Bronchial epithelial cell (primary cell): ENCODE measurements around the gene MTMR1. TPM values are rescaled to one million over a fixed set of nuclear protein-coding genes. Genes with fewer than 3 reads are reported as not detected.
A peak's percentile ranks its signal among the peaks of the same experiment; 100 is the strongest.

Experiments
- DNase-seq: peaks from one replicate; pipeline ENCODE4 v3.0.0-alpha.2; 2010; ENCODE audit warnings: low read depth
- FAIRE-seq: peaks from 2 replicates; lab custom pipeline; 2011; peaks lifted over from hg19 to GRCh38; lab: Jason Lieb, UNC
- H3K27me3 ChIP-seq: 2 replicates; pipeline ENCODE4 v1.5.1; 2011; ENCODE audit warnings: low read length; ENCODE audit not compliant: control insufficient read depth, insufficient read depth
- H3K36me3 ChIP-seq: 2 replicates; pipeline ENCODE4 v1.5.1; 2011; ENCODE audit warnings: low read length; ENCODE audit not compliant: control insufficient read depth, insufficient read depth
- H3K4me3 ChIP-seq: 2 replicates; pipeline ENCODE4 v1.5.1; 2011; ENCODE audit warnings: mild to moderate bottlenecking, low read depth, low read length, control low read depth
- total RNA-seq: library from RNA; depleted of rRNA; stranded (reverse); fragments of >200 nt; gene quantifications from 2 replicates; pipeline ENCODE4 v1.2.1, GENCODE V29; 2014
- TF ChIP-seq, protein P1 (sequence below): IDR thresholded peaks from 2 replicates; pipeline ENCODE4 v1.5.1; 2011; ENCODE audit warnings: mild to moderate bottlenecking, moderate library complexity, low read length, control low read depth, inconsistent platforms; ENCODE audit not compliant: insufficient read depth, severe bottlenecking

MTMR1 gene
- total RNA-seq, 1 donor from 2014 or later: 14.0 TPM

GRCh38 chrX:150763810-150764209, 70.6 kb downstream of the MTMR1 start:
- H3K36me3 ChIP-seq: peaks cover 2% of the 10 kb centered on the region
- DNase-seq (peak; percentile 51), FAIRE-seq (no peak)
- H3K27me3 ChIP-seq: no peaks in the 10 kb centered on the region
- no peak overlapping the region for H3K4me3 ChIP-seq
- TF ChIP-seq, protein P1, sequence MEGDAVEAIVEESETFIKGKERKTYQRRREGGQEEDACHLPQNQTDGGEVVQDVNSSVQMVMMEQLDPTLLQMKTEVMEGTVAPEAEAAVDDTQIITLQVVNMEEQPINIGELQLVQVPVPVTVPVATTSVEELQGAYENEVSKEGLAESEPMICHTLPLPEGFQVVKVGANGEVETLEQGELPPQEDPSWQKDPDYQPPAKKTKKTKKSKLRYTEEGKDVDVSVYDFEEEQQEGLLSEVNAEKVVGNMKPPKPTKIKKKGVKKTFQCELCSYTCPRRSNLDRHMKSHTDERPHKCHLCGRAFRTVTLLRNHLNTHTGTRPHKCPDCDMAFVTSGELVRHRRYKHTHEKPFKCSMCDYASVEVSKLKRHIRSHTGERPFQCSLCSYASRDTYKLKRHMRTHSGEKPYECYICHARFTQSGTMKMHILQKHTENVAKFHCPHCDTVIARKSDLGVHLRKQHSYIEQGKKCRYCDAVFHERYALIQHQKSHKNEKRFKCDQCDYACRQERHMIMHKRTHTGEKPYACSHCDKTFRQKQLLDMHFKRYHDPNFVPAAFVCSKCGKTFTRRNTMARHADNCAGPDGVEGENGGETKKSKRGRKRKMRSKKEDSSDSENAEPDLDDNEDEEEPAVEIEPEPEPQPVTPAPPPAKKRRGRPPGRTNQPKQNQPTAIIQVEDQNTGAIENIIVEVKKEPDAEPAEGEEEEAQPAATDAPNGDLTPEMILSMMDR: no peak

GRCh38 chrX:150765237-150765636, 72.0 kb downstream of the MTMR1 start:
- no peak for FAIRE-seq
- H3K36me3 ChIP-seq: peaks cover 2% of the 10 kb centered on the region
- H3K27me3 ChIP-seq: no peaks in the 10 kb centered on the region
- DNase-seq: no peak
- TF ChIP-seq, protein P1: no peak
- no peak overlapping the region for H3K4me3 ChIP-seq

- Histone ChIP-seq H3K27me3 (no peaks in the 10 kb centered on the region), H3K36me3 (peaks cover 2% of the 10 kb centered on the region), H3K4me3 (no peak overlapping the region)
- TF ChIP-seq, protein P1: no peak
- FAIRE-seq: no peak
- DNase-seq: no peak
These were observed 72.7 kb downstream of the MTMR1 start for GRCh38 chrX:150765782-150766350.

GRCh38 chrX:150766351-150767044, 73.3 kb downstream of the MTMR1 start:
- FAIRE-seq (peak; percentile 55), DNase-seq (no peak)
- TF ChIP-seq, protein P1: peak; percentile 19
- no peak overlapping the region for H3K4me3 ChIP-seq
- peaks cover 2% of the 10 kb centered on the region for H3K36me3 ChIP-seq
- no peaks in the 10 kb centered on the region for H3K27me3 ChIP-seq

- FAIRE-seq (no peak), DNase-seq (peak; percentile 11)
- Histone ChIP-seq H3K4me3 (no peak overlapping the region), H3K27me3 (no peaks in the 10 kb centered on the region), H3K36me3 (peaks cover 2% of the 10 kb centered on the region)
- TF ChIP-seq, protein P1: no peak
These were observed 73.8 kb downstream of the MTMR1 start for GRCh38 chrX:150767045-150767395.
